Neural cell (in vitro differentiated cells): ENCODE data around the gene ALOX12B. TPM values are rescaled to one million over a fixed set of nuclear protein-coding genes. Genes with fewer than 3 reads are reported as not detected.
A peak's percentile ranks its signal among the peaks of the same experiment; 100 is the strongest.
"Not testable (repeated sequence)": the region's sequence is repeated elsewhere in the genome, so short reads cannot be mapped to it uniquely, and the experiment has no call there.

Source experiments
- H2AFZ ChIP-seq: fragments of 200-600, 300-800 bp; sonication (generic), shearing (Covaris generic); 2 replicates; pipeline ENCODE4 v1.6.0; 2014; ENCODE audit warnings: low read depth, mild to moderate bottlenecking, antibody characterized with exemption, low read length, moderate library complexity
- H3F3A ChIP-seq: fragments of 200-600 bp; shearing (Covaris generic); 2 replicates; pipeline ENCODE4 v1.6.1; 2016; ENCODE audit warnings: mild to moderate bottlenecking, moderate library complexity, mixed read lengths, antibody characterized with exemption, low read length; ENCODE audit not compliant: insufficient read depth, poor library complexity, severe bottlenecking
- H3K27ac ChIP-seq: fragments of 200-600, 300-800 bp; sonication (generic), shearing (Covaris generic); 2 replicates; pipeline ENCODE4 v1.5.1; 2014; ENCODE audit warnings: mild to moderate bottlenecking, low read length, moderate library complexity
- H3K27me3 ChIP-seq: fragments of 300-800, 200-600 bp; sonication (generic), shearing (Covaris generic); 2 replicates; pipeline ENCODE4 v1.6.0; 2014; ENCODE audit warnings: mild to moderate bottlenecking, low read depth, low read length, moderate library complexity; ENCODE audit not compliant: insufficient read depth
- H3K36me3 ChIP-seq: fragments of 300-800, 200-600 bp; sonication (generic), shearing (Covaris generic); 2 replicates; pipeline ENCODE4 v1.5.1; 2014; ENCODE audit warnings: mild to moderate bottlenecking, antibody characterized with exemption, low read length, moderate library complexity; ENCODE audit not compliant: insufficient read depth
- H3K4me2 ChIP-seq: fragments of 300-800, 200-600 bp; sonication (generic), shearing (Covaris generic); 2 replicates; pipeline ENCODE4 v1.6.0; 2014; ENCODE audit warnings: mild to moderate bottlenecking, low read length
- H3K4me3 ChIP-seq: fragments of 300-800, 200-600 bp; sonication (generic), shearing (Covaris generic); 2 replicates; pipeline ENCODE4 v1.5.1; 2014; ENCODE audit warnings: mild to moderate bottlenecking, low read length, moderate library complexity
- H3K79me2 ChIP-seq: fragments of 200-600 bp; shearing (Covaris generic); replicated peaks from 2 replicates; pipeline ENCODE4 v1.6.0; 2014; ENCODE audit warnings: mild to moderate bottlenecking, low read length, moderate library complexity; ENCODE audit not compliant: insufficient read depth
- H3K9ac ChIP-seq: fragments of 300-800, 200-600 bp; sonication (generic), shearing (Covaris generic); 2 replicates; pipeline ENCODE4 v1.6.1; 2016; ENCODE audit warnings: mild to moderate bottlenecking, low read length, mixed read lengths
- H3K9me2 ChIP-seq: fragments of 200-600 bp; shearing (Covaris generic); 2 replicates; pipeline ENCODE4 v1.6.1; 2016; ENCODE audit warnings: mild to moderate bottlenecking, low read length, mixed read lengths; ENCODE audit not compliant: insufficient read depth
- H3K9me3 ChIP-seq: fragments of 200-600, 300-800 bp; sonication (generic), shearing (Covaris generic); 2 replicates; pipeline ENCODE4 v1.6.1; 2016; ENCODE audit warnings: mild to moderate bottlenecking, mixed run types, low read length, moderate library complexity, mixed read lengths
- H4K20me1 ChIP-seq: fragments of 200-600 bp; shearing (Covaris generic); 2 replicates; pipeline ENCODE4 v1.6.1; 2016; ENCODE audit warnings: mild to moderate bottlenecking, mixed run types; ENCODE audit not compliant: insufficient read depth
- EP300 ChIP-seq: fragments of 450-650 bp; conservative IDR thresholded peaks from 2 replicates; pipeline ENCODE4 v1.6.1; 2014; ENCODE audit warnings: antibody characterized with exemption, mild to moderate bottlenecking, moderate library complexity; ENCODE audit not compliant: poor library complexity, severe bottlenecking
- EZH2 ChIP-seq: fragments of 200-600, 300-800 bp; shearing (Covaris generic), sonication (generic); IDR thresholded peaks from 2 replicates; pipeline ENCODE4 v1.6.1; 2014; ENCODE audit warnings: antibody characterized with exemption, low read length, borderline replicate concordance, mild to moderate bottlenecking; ENCODE audit not compliant: insufficient read depth, poor library complexity, severe bottlenecking
- MXI1 ChIP-seq: fragments of 450-650 bp; conservative IDR thresholded peaks from 2 replicates; pipeline ENCODE4 v1.6.1; 2014; ENCODE audit warnings: antibody characterized with exemption, mild to moderate bottlenecking; ENCODE audit not compliant: poor library complexity, severe bottlenecking
- POLR2AphosphoS5 ChIP-seq: IDR thresholded peaks from 2 replicates; pipeline ENCODE4 v1.6.1; 2012
- RAD21 ChIP-seq: fragments of 450-650 bp; conservative IDR thresholded peaks from 2 replicates; pipeline ENCODE4 v1.6.1; 2014; ENCODE audit warnings: antibody characterized with exemption, mild to moderate bottlenecking, moderate library complexity
- SMC3 ChIP-seq: fragments of 450-650 bp; conservative IDR thresholded peaks from 2 replicates; pipeline ENCODE4 v1.6.1; 2014; ENCODE audit warnings: antibody characterized with exemption, mild to moderate bottlenecking, moderate library complexity; ENCODE audit not compliant: poor library complexity
- TAF1 ChIP-seq: IDR thresholded peaks from 2 replicates; pipeline ENCODE4 v1.6.1; 2012; ENCODE audit warnings: low read depth
- polyA plus RNA-seq: library from polyadenylated mRNA; depleted of rRNA; stranded (reverse); fragments of >200 nt; gene quantifications from 2 replicates; pipeline ENCODE4 v1.2.3, GENCODE V29; 2014
- TF ChIP-seq, protein P1 (sequence below): fragments of 450-650 bp; IDR thresholded peaks from 2 replicates; pipeline ENCODE4 v1.5.1; 2014; ENCODE audit warnings: antibody characterized with exemption, mild to moderate bottlenecking, moderate library complexity; ENCODE audit not compliant: poor library complexity, severe bottlenecking
- TF ChIP-seq, protein P2 (sequence below): IDR thresholded peaks from 2 replicates; pipeline ENCODE4 v1.6.1; 2012; ENCODE audit warnings: borderline replicate concordance

The ALOX12B gene
- polyA plus RNA-seq, 1 donor from 2014 or later, result 0.31 TPM

DNA sequence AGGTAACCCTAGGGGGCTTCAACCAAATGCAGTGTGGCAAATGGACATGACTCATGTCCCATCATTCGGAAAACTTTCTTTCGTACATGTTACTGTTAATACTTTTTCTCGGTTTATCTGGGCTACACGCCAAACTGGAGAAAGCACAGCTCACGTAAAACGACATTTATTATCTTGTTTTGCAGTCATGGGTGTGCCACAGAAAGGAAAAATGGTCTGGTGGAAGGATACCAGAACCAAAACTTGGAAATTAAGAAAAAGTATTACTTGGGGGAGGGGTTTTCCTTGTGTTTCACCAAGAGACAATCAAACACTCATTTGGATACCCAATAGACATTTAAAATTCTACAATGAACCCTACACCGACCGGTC lies 25.1 kb downstream of the ALOX12B start:
- Histone ChIP-seq H2AFZ (no peak overlapping the region), H3K9me3 (no peaks in the 10 kb centered on the region), H3K9me2 (no peaks in the 10 kb centered on the region), H3K27ac (no peak overlapping the region), H3K27me3 (peaks cover 70% of the 10 kb centered on the region), H3K4me3 (peak overlapping the region; percentile 29), H3K4me2 (no peak overlapping the region), H3K9ac (no peak overlapping the region), H3F3A (no peaks in the 10 kb centered on the region), H3K36me3 (no peaks in the 10 kb centered on the region), H4K20me1 (no peaks in the 10 kb centered on the region), H3K79me2 (no peaks in the 10 kb centered on the region)
- no peak for TF ChIP-seq EP300
- TF ChIP-seq, protein P1, sequence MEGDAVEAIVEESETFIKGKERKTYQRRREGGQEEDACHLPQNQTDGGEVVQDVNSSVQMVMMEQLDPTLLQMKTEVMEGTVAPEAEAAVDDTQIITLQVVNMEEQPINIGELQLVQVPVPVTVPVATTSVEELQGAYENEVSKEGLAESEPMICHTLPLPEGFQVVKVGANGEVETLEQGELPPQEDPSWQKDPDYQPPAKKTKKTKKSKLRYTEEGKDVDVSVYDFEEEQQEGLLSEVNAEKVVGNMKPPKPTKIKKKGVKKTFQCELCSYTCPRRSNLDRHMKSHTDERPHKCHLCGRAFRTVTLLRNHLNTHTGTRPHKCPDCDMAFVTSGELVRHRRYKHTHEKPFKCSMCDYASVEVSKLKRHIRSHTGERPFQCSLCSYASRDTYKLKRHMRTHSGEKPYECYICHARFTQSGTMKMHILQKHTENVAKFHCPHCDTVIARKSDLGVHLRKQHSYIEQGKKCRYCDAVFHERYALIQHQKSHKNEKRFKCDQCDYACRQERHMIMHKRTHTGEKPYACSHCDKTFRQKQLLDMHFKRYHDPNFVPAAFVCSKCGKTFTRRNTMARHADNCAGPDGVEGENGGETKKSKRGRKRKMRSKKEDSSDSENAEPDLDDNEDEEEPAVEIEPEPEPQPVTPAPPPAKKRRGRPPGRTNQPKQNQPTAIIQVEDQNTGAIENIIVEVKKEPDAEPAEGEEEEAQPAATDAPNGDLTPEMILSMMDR, result no peak
- no peak for TF ChIP-seq EZH2
- TF ChIP-seq, protein P2, sequence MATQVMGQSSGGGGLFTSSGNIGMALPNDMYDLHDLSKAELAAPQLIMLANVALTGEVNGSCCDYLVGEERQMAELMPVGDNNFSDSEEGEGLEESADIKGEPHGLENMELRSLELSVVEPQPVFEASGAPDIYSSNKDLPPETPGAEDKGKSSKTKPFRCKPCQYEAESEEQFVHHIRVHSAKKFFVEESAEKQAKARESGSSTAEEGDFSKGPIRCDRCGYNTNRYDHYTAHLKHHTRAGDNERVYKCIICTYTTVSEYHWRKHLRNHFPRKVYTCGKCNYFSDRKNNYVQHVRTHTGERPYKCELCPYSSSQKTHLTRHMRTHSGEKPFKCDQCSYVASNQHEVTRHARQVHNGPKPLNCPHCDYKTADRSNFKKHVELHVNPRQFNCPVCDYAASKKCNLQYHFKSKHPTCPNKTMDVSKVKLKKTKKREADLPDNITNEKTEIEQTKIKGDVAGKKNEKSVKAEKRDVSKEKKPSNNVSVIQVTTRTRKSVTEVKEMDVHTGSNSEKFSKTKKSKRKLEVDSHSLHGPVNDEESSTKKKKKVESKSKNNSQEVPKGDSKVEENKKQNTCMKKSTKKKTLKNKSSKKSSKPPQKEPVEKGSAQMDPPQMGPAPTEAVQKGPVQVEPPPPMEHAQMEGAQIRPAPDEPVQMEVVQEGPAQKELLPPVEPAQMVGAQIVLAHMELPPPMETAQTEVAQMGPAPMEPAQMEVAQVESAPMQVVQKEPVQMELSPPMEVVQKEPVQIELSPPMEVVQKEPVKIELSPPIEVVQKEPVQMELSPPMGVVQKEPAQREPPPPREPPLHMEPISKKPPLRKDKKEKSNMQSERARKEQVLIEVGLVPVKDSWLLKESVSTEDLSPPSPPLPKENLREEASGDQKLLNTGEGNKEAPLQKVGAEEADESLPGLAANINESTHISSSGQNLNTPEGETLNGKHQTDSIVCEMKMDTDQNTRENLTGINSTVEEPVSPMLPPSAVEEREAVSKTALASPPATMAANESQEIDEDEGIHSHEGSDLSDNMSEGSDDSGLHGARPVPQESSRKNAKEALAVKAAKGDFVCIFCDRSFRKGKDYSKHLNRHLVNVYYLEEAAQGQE, result no peak
- no peak for TF ChIP-seq TAF1
- no peak for TF ChIP-seq MXI1
- no peak for TF ChIP-seq SMC3
- no peak for TF ChIP-seq RAD21
- TF ChIP-seq POLR2AphosphoS5, result no peak

DNA sequence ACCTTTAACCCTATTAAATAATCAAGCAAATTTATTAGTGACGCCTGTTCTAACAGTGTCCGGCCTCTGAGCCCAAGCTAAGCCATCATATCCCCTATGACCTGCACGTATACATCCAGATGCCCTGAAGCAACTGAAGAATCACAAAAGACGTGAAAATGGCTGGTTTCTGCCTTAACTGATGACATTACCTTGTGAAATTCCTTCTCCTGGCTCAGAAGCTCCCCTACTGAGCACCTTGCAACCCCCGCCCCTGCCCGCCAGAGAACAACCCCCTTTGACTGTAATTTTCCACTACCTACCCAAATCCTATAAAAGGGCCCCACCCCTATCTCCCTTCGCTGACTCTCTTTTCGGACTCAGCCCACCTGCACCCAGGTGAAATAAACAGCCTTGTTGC lies 25.7 kb downstream of the ALOX12B start:
- not testable (repeated sequence) for H3K9ac ChIP-seq, H4K20me1 ChIP-seq, H3K27ac ChIP-seq, H3K9me2 ChIP-seq, H3K36me3 ChIP-seq, H3F3A ChIP-seq, H2AFZ ChIP-seq, H3K9me3 ChIP-seq, H3K4me2 ChIP-seq, H3K4me3 ChIP-seq, H3K79me2 ChIP-seq
- peaks cover 69% of the 10 kb centered on the region for H3K27me3 ChIP-seq

DNA sequence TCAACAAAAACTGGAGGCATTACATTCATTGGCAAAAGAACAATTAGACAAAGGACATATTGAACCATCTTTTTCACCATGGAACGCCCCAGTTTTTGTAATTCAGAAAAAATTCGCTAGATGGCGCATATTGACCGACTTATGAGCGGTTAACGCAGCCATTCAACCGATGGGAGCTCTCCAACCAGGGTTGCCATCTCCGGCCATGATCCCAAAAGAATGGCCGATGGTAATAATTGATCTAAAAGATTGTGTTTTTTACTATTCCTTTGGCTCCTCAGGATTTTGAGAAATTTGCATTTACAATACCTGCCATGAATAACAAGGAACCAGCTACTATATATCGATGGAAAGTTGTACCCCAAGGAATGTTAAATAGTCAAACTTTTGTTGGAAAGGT lies 27.2 kb downstream of the ALOX12B start:
- no peaks in the 10 kb centered on the region for H3K79me2 ChIP-seq
- H3K9me3 ChIP-seq, result no peaks in the 10 kb centered on the region
- H3K27ac ChIP-seq, result no peak overlapping the region
- peak; percentile 81 for TF ChIP-seq SMC3
- no peak for TF ChIP-seq POLR2AphosphoS5
- no peak for TF ChIP-seq MXI1
- TF ChIP-seq, protein P2, result no peak
- TF ChIP-seq RAD21, result peak; percentile 91
- no peak for TF ChIP-seq EP300
- TF ChIP-seq, protein P1, result peak; percentile 91
- no peak for TF ChIP-seq EZH2
- no peak for TF ChIP-seq TAF1
- H3K27me3 ChIP-seq, result peaks cover 60% of the 10 kb centered on the region
- no peak overlapping the region for H3K4me3 ChIP-seq
- H2AFZ ChIP-seq, result no peak overlapping the region
- no peaks in the 10 kb centered on the region for H3K9me2 ChIP-seq
- no peaks in the 10 kb centered on the region for H3F3A ChIP-seq
- H3K4me2 ChIP-seq, result no peak overlapping the region
- H3K36me3 ChIP-seq, result no peaks in the 10 kb centered on the region
- peak overlapping the region; percentile 13 for H3K9ac ChIP-seq
- H4K20me1 ChIP-seq, result no peaks in the 10 kb centered on the region
